Measurements from ENCODE around the gene NKAIN2.

DNA sequence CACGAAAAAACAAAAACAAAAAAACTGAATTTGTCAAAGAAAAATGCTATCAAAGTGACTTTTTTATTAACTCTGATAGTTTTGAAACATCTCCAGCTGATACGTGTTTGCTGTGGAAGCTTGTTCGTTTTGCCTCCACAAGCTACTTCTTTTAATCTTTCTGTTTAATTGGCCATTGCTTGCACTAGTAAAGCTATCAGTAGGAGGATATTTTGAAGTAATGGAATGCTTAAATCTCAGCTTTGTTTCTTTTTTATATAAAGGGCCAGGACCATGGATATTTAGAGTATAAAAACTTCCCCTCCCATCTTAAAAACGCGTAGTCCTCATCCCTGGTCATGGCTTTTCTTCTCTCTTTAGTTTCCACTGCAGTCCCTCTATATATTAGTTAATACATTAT lies 344.0 kb downstream of the NKAIN2 start:
- TF ChIP-seq, protein P1, sequence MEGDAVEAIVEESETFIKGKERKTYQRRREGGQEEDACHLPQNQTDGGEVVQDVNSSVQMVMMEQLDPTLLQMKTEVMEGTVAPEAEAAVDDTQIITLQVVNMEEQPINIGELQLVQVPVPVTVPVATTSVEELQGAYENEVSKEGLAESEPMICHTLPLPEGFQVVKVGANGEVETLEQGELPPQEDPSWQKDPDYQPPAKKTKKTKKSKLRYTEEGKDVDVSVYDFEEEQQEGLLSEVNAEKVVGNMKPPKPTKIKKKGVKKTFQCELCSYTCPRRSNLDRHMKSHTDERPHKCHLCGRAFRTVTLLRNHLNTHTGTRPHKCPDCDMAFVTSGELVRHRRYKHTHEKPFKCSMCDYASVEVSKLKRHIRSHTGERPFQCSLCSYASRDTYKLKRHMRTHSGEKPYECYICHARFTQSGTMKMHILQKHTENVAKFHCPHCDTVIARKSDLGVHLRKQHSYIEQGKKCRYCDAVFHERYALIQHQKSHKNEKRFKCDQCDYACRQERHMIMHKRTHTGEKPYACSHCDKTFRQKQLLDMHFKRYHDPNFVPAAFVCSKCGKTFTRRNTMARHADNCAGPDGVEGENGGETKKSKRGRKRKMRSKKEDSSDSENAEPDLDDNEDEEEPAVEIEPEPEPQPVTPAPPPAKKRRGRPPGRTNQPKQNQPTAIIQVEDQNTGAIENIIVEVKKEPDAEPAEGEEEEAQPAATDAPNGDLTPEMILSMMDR (conservative IDR thresholded peaks at IDR 0.05; ENCODE audit: low read depth, low read length), result no peak
- no peak for TF ChIP-seq EZH2 (IDR thresholded peaks at IDR 0.05; ENCODE audit: borderline replicate concordance, low read depth, low read length, poor library complexity, severe bottlenecking)
